Stomach (tissue), 9 donors: ENCODE measurements around the gene RAB31. TPM values are rescaled to one million over a fixed set of nuclear protein-coding genes. Genes with fewer than 3 reads are reported as not detected.
"Not testable (repeated sequence)": the region's sequence is repeated elsewhere in the genome, so short reads cannot be mapped to it uniquely, and the experiment has no call there.

Experiments used
- DNase-seq, 2 donors: peaks; one replicate each; pipeline versions ENCODE4 v3.0.0 to v3.0.0-alpha.2; 2013 to 2019
- H3K27ac ChIP-seq, 5 donors: fragments of 200-600 bp in 4 of 5; sonication (generic) in 4 of 5; one replicate each; pipeline ENCODE4 v1.5.1; 2013 to 2019; ENCODE audit warnings: mild to moderate bottlenecking in 1 of 5, moderate library complexity in 1 of 5
- H3K27me3 ChIP-seq, 3 donors: fragments of 200-600 bp; sonication (generic); one replicate each; pipeline ENCODE4 v1.5.1; 2017 to 2019; ENCODE audit warnings: mixed run types in 1 of 3
- H3K36me3 ChIP-seq, 4 donors: fragments of 200-600 bp; sonication (generic); 1 replicate in 3 of 4; 2 replicates in 1 of 4; pipeline ENCODE4 v1.5.1; 2016 to 2019
- H3K4me1 ChIP-seq, 4 donors: fragments of 200-600 bp; sonication (generic); one replicate each; pipeline ENCODE4 v1.5.1; 2016 to 2019
- H3K4me3 ChIP-seq, 4 donors: fragments of 200-600 bp; sonication (generic) in 3 of 4; one replicate each; pipeline ENCODE4 v1.5.1; 2016 to 2019; ENCODE audit warnings: mild to moderate bottlenecking in 1 of 4
- H3K9me3 ChIP-seq, 4 donors: fragments of 200-600 bp; sonication (generic); one replicate each; pipeline ENCODE4 v1.5.1; 2016 to 2019
- EP300 ChIP-seq: sonication (generic); formaldehyde crosslinking; IDR thresholded peaks from one replicate; pipeline ENCODE4 v1.6.1; 2017; ENCODE audit warnings: antibody characterized with exemption
- POLR2A ChIP-seq, 4 donors: fragments of 450-650 bp; IDR thresholded peaks; one replicate each; pipeline ENCODE4 v1.6.1; 2016; ENCODE audit warnings: antibody characterized with exemption in 4 of 4, control low read depth in 2 of 4, mild to moderate bottlenecking in 1 of 4, moderate library complexity in 1 of 4
- POLR2AphosphoS5 ChIP-seq, 3 donors: sonication (generic); formaldehyde crosslinking; IDR thresholded peaks; one replicate each; pipeline ENCODE4 v1.6.1; 2016; ENCODE audit warnings: antibody characterized with exemption in 3 of 3
- WGBS, 5 donors: extraction: QIAGEN DNeasy Blood & Tissue Kit in 3 of 5; methylation state at CpG; one replicate each; pipeline versions ENCODE4 v1.1.5 to v1.1.7; 2013 to 2018; 5-methylcytosine and 5-hydroxymethylcytosine counted together
- intact Hi-C: fragments of 100-400 bp; cut with DNase I; formaldehyde crosslinking; loops from one replicate; pipeline ENCODE4 v1.15.1; 2023; ENCODE audit warnings: low total_unique reads
- polyA plus RNA-seq, 3 donors: library from polyadenylated mRNA; stranded (reverse); fragments of 200-250 nt; gene quantifications; one replicate each; pipeline ENCODE4 v1.2.3, GENCODE V29; 2013
- total RNA-seq, 5 donors: library from RNA; depleted of rRNA; stranded (reverse); fragments of >200 nt; gene quantifications; one replicate each; pipeline versions ENCODE4 v1.1.0 to v1.2.3, GENCODE V29; 2014 to 2016
- TF ChIP-seq, protein P1 (sequence below), 7 experiments: fragments of 450-650 bp in 4 of 7; fragments of 200-600 bp in 3 of 7; sonication (generic) in 3 of 7; IDR thresholded peaks; one replicate each; pipeline ENCODE4 v1.5.1; 2016 to 2019; ENCODE audit warnings: antibody characterized with exemption in 7 of 7, control low read depth in 2 of 7, mild to moderate bottlenecking in 1 of 7
- donor health status: healthy with polysubstance abuse.
- donor health status: Bipolar disorder and iron deficiency.
- donor health status: healthy.

RAB31 gene
- total and polyA plus RNA-seq, 8 donors, result 10.1 to 65.5 (median 36.8) TPM

DNA sequence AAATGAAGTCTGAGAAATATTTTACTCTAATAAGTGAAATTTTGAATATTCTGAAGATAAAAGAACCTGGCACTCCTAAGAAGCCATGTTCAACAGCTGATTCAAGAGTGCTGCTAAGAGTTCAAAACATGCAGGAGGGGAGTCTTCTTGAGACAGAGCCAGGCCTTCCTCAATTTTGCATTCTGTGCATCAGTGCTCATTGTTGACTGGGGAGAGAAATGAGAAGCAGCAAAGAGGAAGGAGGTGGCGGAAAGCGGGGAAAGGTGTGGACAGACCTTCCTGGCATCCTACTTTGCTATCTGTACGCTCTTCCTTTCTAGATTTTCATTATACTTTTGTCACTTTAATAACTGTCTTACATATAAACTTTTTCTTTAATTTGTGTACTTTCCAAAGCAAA is 148.0 kb downstream of the RAB31 start:
- intact Hi-C loops, result no loop called here
- Histone ChIP-seq H3K4me3 (no peak overlapping the region), H3K27me3 (no peaks in the 10 kb centered on the region), H3K4me1 (peaks cover 18 to 47% (median 33%) of the 10 kb centered on the region in 4 donors), H3K27ac (peak overlapping the region; percentile 28 to 87 (median 80)), H3K36me3 (peaks cover 0 to 13% (median 4%) of the 10 kb centered on the region in 4 donors), H3K9me3 (no peaks in the 10 kb centered on the region)
- 89 to 99% (median 91%) methylated on average over 3 of the region's 3 CpGs for WGBS, 5 donors
- TF ChIP-seq POLR2A (IDR thresholded peaks at IDR 0.05) (no peak), POLR2AphosphoS5 (IDR thresholded peaks at IDR 0.05) (no peak), EP300 (no peak)
- TF ChIP-seq, protein P1, sequence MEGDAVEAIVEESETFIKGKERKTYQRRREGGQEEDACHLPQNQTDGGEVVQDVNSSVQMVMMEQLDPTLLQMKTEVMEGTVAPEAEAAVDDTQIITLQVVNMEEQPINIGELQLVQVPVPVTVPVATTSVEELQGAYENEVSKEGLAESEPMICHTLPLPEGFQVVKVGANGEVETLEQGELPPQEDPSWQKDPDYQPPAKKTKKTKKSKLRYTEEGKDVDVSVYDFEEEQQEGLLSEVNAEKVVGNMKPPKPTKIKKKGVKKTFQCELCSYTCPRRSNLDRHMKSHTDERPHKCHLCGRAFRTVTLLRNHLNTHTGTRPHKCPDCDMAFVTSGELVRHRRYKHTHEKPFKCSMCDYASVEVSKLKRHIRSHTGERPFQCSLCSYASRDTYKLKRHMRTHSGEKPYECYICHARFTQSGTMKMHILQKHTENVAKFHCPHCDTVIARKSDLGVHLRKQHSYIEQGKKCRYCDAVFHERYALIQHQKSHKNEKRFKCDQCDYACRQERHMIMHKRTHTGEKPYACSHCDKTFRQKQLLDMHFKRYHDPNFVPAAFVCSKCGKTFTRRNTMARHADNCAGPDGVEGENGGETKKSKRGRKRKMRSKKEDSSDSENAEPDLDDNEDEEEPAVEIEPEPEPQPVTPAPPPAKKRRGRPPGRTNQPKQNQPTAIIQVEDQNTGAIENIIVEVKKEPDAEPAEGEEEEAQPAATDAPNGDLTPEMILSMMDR (IDR thresholded peaks at IDR 0.05), result no peak
- no peak for DNase-seq

DNA sequence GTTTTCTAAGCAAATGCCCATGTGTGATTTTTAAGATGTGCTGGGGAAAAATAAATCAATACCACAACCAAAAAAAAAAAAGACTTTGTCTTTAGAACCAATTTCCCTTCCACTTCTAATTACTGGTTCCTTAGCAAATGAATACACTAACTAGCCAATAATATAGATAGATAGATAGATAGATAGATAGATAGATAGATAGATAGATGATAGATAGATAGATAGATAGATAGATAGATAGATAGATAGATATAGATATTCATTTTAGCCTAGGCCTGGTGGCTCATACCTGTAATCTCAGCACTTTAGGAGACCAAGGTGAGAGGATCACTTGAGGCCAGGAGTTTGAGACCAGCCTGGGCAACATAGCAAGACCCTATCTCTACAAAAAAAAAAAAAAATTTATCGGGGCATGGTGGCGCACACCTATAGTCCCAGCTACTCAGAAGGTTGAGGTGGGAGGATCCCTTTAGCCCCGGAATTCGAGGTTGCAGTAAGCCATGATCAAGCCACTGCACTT is 149.4 kb downstream of the RAB31 start:
- intact Hi-C loops, DNase-seq, H3K4me3 ChIP-seq, H3K27me3 ChIP-seq, H3K9me3 ChIP-seq: not testable (repeated sequence)
- Histone ChIP-seq H3K36me3 (peaks cover 0 to 18% (median 7%) of the 10 kb centered on the region in 4 donors), H3K27ac (peak overlapping the region in 2 of 5 donors; percentile 80 to 86), H3K4me1 (peaks cover 18 to 37% (median 33%) of the 10 kb centered on the region in 4 donors)
- 95 to 97% (median 96%) methylated on average over 4 of the region's 4 CpGs for WGBS, 5 donors

DNA sequence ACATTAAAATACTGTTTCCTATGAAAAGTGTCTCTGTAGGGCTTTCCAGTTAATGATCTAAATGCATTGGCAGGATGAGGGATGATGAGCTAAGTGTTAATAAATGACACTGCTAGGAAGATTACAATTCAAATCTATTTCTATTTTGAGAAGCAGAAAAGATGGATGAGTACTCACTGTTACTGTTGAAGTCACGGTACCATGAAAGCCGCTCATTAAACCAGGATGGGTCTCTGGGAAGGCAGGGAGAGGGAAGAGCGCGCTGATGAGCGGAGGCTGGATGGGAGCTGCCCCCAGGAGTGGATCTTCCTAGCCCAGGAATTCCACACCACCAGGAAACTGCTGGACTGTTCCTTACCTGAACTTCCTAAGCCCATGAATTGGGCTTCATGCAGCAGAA is 150.5 kb downstream of the RAB31 start:
- Histone ChIP-seq H3K36me3 (peaks cover 0 to 21% (median 7%) of the 10 kb centered on the region in 4 donors), H3K4me1 (peaks cover 18 to 35% (median 31%) of the 10 kb centered on the region in 4 donors), H3K27me3 (no peaks in the 10 kb centered on the region), H3K27ac (no peak overlapping the region), H3K9me3 (no peaks in the 10 kb centered on the region), H3K4me3 (no peak overlapping the region)
- DNase-seq, result no peak
- intact Hi-C loops, result no loop called here
- no peak for TF ChIP-seq POLR2A (IDR thresholded peaks at IDR 0.05)
- TF ChIP-seq EP300, result no peak
- no peak for TF ChIP-seq POLR2AphosphoS5 (IDR thresholded peaks at IDR 0.05)
- TF ChIP-seq, protein P1 (IDR thresholded peaks at IDR 0.05), result no peak
- whole genome bisulfite sequencing, 5 donors, result 94 to 98% (median 97%) methylated on average over 5 of the region's 5 CpGs

DNA sequence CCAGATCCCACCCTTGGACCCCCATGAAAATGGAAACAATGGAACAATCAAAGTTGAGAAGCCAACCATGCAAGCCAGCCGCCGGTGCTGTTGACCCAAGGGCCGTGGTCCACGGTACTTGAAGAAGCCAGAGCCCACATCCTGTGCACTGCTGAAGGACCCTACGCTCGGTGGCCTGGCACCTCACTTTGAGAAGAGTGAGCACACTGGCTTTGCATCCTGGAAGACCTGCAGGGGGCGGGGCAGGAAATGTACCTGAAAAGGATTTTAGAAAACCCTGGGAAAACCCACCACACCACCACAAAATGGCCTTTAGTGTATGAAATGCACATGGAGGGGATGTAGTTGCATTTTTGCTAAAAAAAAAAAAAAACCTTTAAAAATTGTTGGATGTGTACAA is 151.1 kb downstream of the RAB31 start:
- H3K4me3 ChIP-seq, result no peak overlapping the region
- DNase-seq, result no peak
- no peaks in the 10 kb centered on the region for H3K27me3 ChIP-seq
- WGBS, 5 donors, result 87 to 94% (median 89%) methylated on average over 7 of the region's 7 CpGs
- intact Hi-C loops, result no loop called here
- H3K36me3 ChIP-seq, result peaks cover 0 to 21% (median 7%) of the 10 kb centered on the region in 4 donors
- H3K9me3 ChIP-seq, result no peaks in the 10 kb centered on the region
- TF ChIP-seq EP300 (no peak), POLR2A (IDR thresholded peaks at IDR 0.05) (no peak), POLR2AphosphoS5 (IDR thresholded peaks at IDR 0.05) (no peak)
- H3K4me1 ChIP-seq, result peaks cover 14 to 30% (median 29%) of the 10 kb centered on the region in 4 donors
- no peak overlapping the region for H3K27ac ChIP-seq

DNA sequence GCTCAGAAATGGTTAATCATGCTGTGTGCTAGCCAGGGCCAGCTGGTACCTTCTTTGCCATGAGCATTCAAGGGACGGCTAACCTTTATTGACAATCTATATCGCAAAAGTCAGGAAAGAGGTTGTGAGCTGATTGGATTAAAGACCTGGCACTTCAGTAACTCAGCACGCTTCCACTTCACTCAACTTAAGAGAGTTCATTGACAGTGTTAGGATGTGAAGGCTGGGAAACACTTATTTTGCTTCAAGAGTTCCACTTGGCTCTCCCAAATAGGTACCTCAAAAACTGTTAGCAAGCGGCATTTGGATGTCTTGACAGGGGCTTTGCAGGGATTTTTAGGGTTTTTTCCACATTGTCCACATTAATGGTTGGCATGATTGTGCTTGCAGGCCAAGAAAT is 152.6 kb downstream of the RAB31 start:
- no peak overlapping the region for H3K4me3 ChIP-seq
- WGBS, 5 donors, result 46 to 84% (median 65%) methylated on average over 4 of the region's 4 CpGs
- H3K36me3 ChIP-seq, result peaks cover 0 to 21% (median 7%) of the 10 kb centered on the region in 4 donors
- H3K4me1 ChIP-seq, result peaks cover 11 to 16% (median 15%) of the 10 kb centered on the region in 4 donors
- peaks cover 2 to 7% (median 5%) of the 10 kb centered on the region in 4 donors for H3K9me3 ChIP-seq
- intact Hi-C loops, result no loop called here
- H3K27me3 ChIP-seq, result no peaks in the 10 kb centered on the region
- no peak for TF ChIP-seq EP300
- DNase-seq, result no peak
- H3K27ac ChIP-seq, result no peak overlapping the region

DNA sequence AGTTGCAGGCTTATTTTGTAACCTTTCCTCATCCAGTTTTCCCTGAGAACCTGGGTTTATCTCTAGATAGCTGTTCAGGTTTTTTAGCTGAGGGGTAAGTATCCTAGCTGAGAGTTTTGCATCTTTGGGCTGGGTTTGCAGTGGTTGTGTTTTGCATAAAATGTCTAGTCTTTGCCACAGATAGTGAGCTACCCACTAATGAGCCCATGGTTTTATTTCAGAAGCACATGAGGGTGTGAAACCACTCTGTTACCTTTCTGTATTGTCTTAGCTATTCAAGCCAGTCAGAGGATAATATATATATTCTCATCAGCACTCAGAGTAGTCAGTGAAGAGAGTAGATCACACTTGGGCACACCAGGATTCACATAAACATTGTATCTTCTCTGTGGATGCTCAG is 153.1 kb downstream of the RAB31 start:
- Histone ChIP-seq H3K4me3 (no peak overlapping the region), H3K27me3 (no peaks in the 10 kb centered on the region), H3K27ac (no peak overlapping the region), H3K9me3 (peaks cover 4 to 11% (median 7%) of the 10 kb centered on the region in 4 donors), H3K4me1 (peaks cover 9 to 12% (median 11%) of the 10 kb centered on the region in 4 donors), H3K36me3 (peaks cover 0 to 21% (median 7%) of the 10 kb centered on the region in 4 donors)
- TF ChIP-seq POLR2AphosphoS5 (IDR thresholded peaks at IDR 0.05) (no peak), POLR2A (IDR thresholded peaks at IDR 0.05) (no peak), EP300 (no peak)
- TF ChIP-seq, protein P1 (IDR thresholded peaks at IDR 0.05), result no peak
- intact Hi-C loops, result no loop called here
- no peak for DNase-seq
